Spleen (tissue), 7 donors: Measurements from ENCODE around the gene PCDHA7.

Source experiments
- CTCF ChIP-seq, 11 experiments: fragments of 200-600 bp in 7 of 11; fragments of 450-650 bp in 4 of 11; sonication (generic) in 4 of 11; IDR thresholded peaks in 8 of 11; conservative IDR thresholded peaks in 3 of 11; 1 replicate in 7 of 11; 2 replicates in 4 of 11; pipeline versions ENCODE4 v1.4.0 to v1.8.0; 2016 to 2021; ENCODE audit warnings: antibody characterized with exemption in 11 of 11, inconsistent platforms in 4 of 11, mild to moderate bottlenecking in 1 of 11
- POLR2A ChIP-seq, 3 donors: fragments of 450-650 bp; IDR thresholded peaks; one replicate each; pipeline ENCODE4 v1.5.1; 2017; ENCODE audit warnings: antibody characterized with exemption in 3 of 3, mild to moderate bottlenecking in 1 of 3
- POLR2AphosphoS5 ChIP-seq, 3 donors: sonication (generic); formaldehyde crosslinking; IDR thresholded peaks; one replicate each; pipeline ENCODE4 v1.5.1; 2017; ENCODE audit warnings: antibody characterized with exemption in 3 of 3
- donor health status: DM: no; HTN: no; CAD: no; lungs with moderate emphysema.
- donor health status: DM: no; HTN: no; CAD: no.
- donor health status: DM: no; HTN: no; CAD: no.

- TF ChIP-seq CTCF (IDR thresholded peaks at IDR 0.05 in 8 of 11, conservative IDR thresholded peaks at IDR 0.05 in 3 of 11) (no peak), POLR2A (IDR thresholded peaks at IDR 0.05) (no peak), POLR2AphosphoS5 (IDR thresholded peaks at IDR 0.05) (no peak)
Measured at GRCh38 chr5:140822281-140822629, 11.8 kb upstream of the PCDHA7 start.
